Osteoblast (primary cell): ENCODE data around the gene ASPG. TPM values are rescaled to one million over a fixed set of nuclear protein-coding genes. Genes with fewer than 3 reads are reported as not detected.

ENCODE experiments used
- DNase-seq: peaks from one replicate; pipeline ENCODE4 v3.0.0; 2011; ENCODE audit warnings: low spot score, mixed read lengths; ENCODE audit not compliant: insufficient read length; ENCODE audit errors: missing footprints
- H2AFZ ChIP-seq: 2 replicates; pipeline ENCODE4 v1.6.0; 2011; ENCODE audit warnings: mild to moderate bottlenecking, low read length
- H3K27ac ChIP-seq: 2 replicates; pipeline ENCODE4 v1.5.1; 2011; ENCODE audit warnings: mild to moderate bottlenecking, low read depth, low read length, moderate library complexity
- H3K27me3 ChIP-seq: 2 replicates; pipeline ENCODE4 v1.6.0; 2012; ENCODE audit warnings: mild to moderate bottlenecking, control low read depth, inconsistent platforms, low read length, moderate library complexity; ENCODE audit not compliant: insufficient read depth
- H3K36me3 ChIP-seq: 2 replicates; pipeline ENCODE4 v1.5.1; 2011; ENCODE audit warnings: mild to moderate bottlenecking, low read length, control low read depth, moderate library complexity; ENCODE audit not compliant: insufficient read depth
- H3K4me1 ChIP-seq: 2 replicates; pipeline ENCODE4 v1.5.1; 2011; ENCODE audit warnings: mild to moderate bottlenecking, low read length, control low read depth, moderate library complexity; ENCODE audit not compliant: insufficient read depth
- H3K4me2 ChIP-seq: 2 replicates; pipeline ENCODE4 v1.6.0; 2011; ENCODE audit warnings: mild to moderate bottlenecking, low read length; ENCODE audit not compliant: insufficient read depth
- H3K4me3 ChIP-seq: fragments of 200-600 bp; sonication (generic); 3 replicates; pipeline ENCODE4 v1.5.1; 2012; ENCODE audit warnings: mild to moderate bottlenecking, low read length, inconsistent platforms; ENCODE audit not compliant: insufficient read depth
- H3K79me2 ChIP-seq: 2 replicates; pipeline ENCODE4 v1.6.0; 2012; ENCODE audit warnings: mild to moderate bottlenecking, low read length, control low read depth, inconsistent platforms; ENCODE audit not compliant: insufficient read depth
- H3K9me3 ChIP-seq: 2 replicates; pipeline ENCODE4 v1.5.1; 2011; ENCODE audit warnings: low read depth, low read length, control low read depth
- H4K20me1 ChIP-seq: 2 replicates; pipeline ENCODE4 v1.6.0; 2012; ENCODE audit warnings: mild to moderate bottlenecking, low read length, control low read depth; ENCODE audit not compliant: insufficient read depth
- CTCF ChIP-seq: IDR thresholded peaks from 2 replicates; pipeline ENCODE4 v1.5.1; 2011; ENCODE audit warnings: mild to moderate bottlenecking, low read depth, low read length, moderate library complexity; ENCODE audit errors: extremely low read depth
- total RNA-seq: library from RNA; depleted of rRNA; stranded (reverse); fragments of >200 nt; gene quantifications from 2 replicates; pipeline ENCODE4 v1.2.3, GENCODE V29; 2012

ASPG gene
- total RNA-seq, 1 donor, result not detected

DNA sequence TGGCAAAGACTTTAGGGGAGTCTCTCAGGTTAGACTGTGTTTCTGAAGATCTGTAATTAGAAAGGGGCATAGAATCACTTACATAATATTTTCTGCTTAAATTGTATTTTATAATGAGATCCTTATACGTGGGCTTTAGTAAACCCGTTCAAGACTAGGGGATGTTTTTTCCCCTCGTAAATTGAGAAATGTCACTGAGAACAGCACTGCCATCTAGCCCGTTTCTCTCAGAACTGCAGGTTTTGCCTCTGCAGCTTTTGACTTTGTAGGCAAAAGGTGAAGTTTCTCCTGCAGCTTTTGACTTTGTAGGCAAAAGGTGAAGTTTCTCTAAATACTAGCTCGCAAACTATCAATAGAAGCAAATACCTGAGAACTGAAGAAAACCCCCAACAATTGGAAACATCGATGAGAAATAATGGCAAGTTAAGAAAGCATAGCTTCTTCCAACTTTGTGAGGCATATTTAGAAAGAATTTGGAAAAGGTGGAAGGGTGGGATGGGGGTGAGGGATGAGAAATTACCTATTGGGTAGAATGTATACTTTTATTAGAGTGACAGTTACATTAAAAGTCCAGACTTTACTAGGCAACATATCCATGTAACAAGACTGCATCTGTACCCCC lies 9.9 kb upstream of the ASPG start:
- no peaks in the 10 kb centered on the region for H4K20me1 ChIP-seq
- H3K4me3 ChIP-seq, result no peak overlapping the region
- H2AFZ ChIP-seq, result no peak overlapping the region
- no peak overlapping the region for H3K27ac ChIP-seq
- TF ChIP-seq CTCF, result peak; percentile 47
- H3K79me2 ChIP-seq, result no peaks in the 10 kb centered on the region
- H3K9me3 ChIP-seq, result no peaks in the 10 kb centered on the region
- no peaks in the 10 kb centered on the region for H3K27me3 ChIP-seq
- no peak for DNase-seq
- H3K4me2 ChIP-seq, result no peak overlapping the region
- H3K36me3 ChIP-seq, result no peaks in the 10 kb centered on the region
- no peaks in the 10 kb centered on the region for H3K4me1 ChIP-seq

- Histone ChIP-seq H3K27ac (no peak overlapping the region), H3K27me3 (no peaks in the 10 kb centered on the region), H3K9me3 (no peaks in the 10 kb centered on the region), H3K79me2 (no peaks in the 10 kb centered on the region), H4K20me1 (no peaks in the 10 kb centered on the region), H3K36me3 (no peaks in the 10 kb centered on the region), H2AFZ (no peak overlapping the region), H3K4me1 (no peaks in the 10 kb centered on the region), H3K4me3 (no peak overlapping the region), H3K4me2 (no peak overlapping the region)
- no peak for DNase-seq
- no peak for TF ChIP-seq CTCF
Measured at GRCh38 chr14:104076743-104077142, 8.8 kb upstream of the ASPG start.

GRCh38 chr14:104078031-104078455 lies 7.5 kb upstream of the ASPG start:
- H4K20me1 ChIP-seq, result no peaks in the 10 kb centered on the region
- H3K27me3 ChIP-seq, result no peaks in the 10 kb centered on the region
- peak; percentile 100 for TF ChIP-seq CTCF
- no peaks in the 10 kb centered on the region for H3K79me2 ChIP-seq
- H2AFZ ChIP-seq, result no peak overlapping the region
- peak; percentile 98 for DNase-seq
- no peak overlapping the region for H3K4me2 ChIP-seq
- no peak overlapping the region for H3K4me3 ChIP-seq
- no peaks in the 10 kb centered on the region for H3K36me3 ChIP-seq
- H3K9me3 ChIP-seq, result no peaks in the 10 kb centered on the region
- no peak overlapping the region for H3K27ac ChIP-seq
- H3K4me1 ChIP-seq, result no peaks in the 10 kb centered on the region

DNA sequence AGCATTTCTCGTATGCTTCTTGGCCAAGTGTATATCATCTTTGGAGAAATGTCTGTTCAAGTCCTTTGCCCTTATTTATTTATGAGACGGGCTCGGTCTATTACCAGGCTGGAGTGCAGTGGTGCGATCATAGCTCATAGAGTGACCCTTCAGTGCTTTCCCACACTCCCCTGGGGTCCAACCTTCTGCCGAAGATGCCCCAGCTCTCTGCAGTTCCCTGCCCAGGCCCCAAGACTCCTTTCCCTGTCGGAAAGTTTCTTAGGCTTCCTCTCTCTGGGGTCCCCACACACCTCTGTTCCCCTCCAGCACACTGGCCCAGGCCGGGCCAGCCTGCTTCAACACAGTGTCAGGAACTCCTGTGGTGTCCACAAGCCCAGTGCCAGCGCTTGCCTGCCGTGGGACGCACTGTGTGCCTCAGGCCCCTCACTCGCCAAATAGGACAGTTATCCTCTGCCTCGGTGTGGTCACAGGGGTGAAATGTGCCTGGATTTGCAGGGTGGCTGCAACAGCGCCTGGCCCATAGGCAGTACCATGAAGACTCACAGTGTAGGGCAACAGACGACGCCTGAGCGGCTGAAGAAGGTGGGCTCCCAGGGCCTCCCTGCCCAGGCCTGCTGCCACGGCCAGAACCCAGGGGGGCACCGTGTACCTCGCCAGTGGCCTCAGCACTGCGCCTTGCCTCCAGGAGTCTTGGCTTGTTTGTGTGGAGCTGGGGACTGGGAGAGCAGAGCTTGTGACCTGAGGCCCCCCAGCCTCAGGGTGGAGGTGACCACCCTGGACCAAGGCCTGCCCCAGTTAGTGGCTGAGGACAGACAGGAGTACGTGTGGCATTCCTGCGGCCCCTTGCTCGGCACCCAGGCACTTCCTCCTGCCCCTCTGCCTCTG lies 4.9 kb upstream of the ASPG start:
- no peak overlapping the region for H2AFZ ChIP-seq
- H3K36me3 ChIP-seq, result no peaks in the 10 kb centered on the region
- peak; percentile 53 for DNase-seq
- H3K4me3 ChIP-seq, result no peak overlapping the region
- H3K9me3 ChIP-seq, result no peaks in the 10 kb centered on the region
- no peaks in the 10 kb centered on the region for H3K79me2 ChIP-seq
- TF ChIP-seq CTCF, result no peak
- no peak overlapping the region for H3K4me2 ChIP-seq
- H4K20me1 ChIP-seq, result no peaks in the 10 kb centered on the region
- H3K27ac ChIP-seq, result no peak overlapping the region
- no peaks in the 10 kb centered on the region for H3K27me3 ChIP-seq
- H3K4me1 ChIP-seq, result no peaks in the 10 kb centered on the region
